ENCODE results near the gene DGKQ. TPM values are rescaled to one million over a fixed set of nuclear protein-coding genes. Genes with fewer than 3 reads are reported as not detected.
"Not testable (repeated sequence)": the region's sequence is repeated elsewhere in the genome, so short reads cannot be mapped to it uniquely, and the experiment has no call there.

The DGKQ gene
- total RNA-seq, 1 donor = 9.9 TPM

- no peak for DNase-seq (ENCODE audit: low read depth)
- TF ChIP-seq CTCF (IDR thresholded peaks at IDR 0.05; ENCODE audit: insufficient read depth, low read length) = no peak
- no peak overlapping the region for H3K4me3 ChIP-seq (ENCODE audit: low read depth, low read length)
These were observed 48.2 kb downstream of the DGKQ start for GRCh38 chr4:925171-925570.

- no peak for TF ChIP-seq CTCF (IDR thresholded peaks at IDR 0.05; ENCODE audit: insufficient read depth, low read length)
- no peak overlapping the region for H3K4me3 ChIP-seq (ENCODE audit: low read depth, low read length)
- DNase-seq (ENCODE audit: low read depth) = peak; percentile 59
These were observed 49.0 kb downstream of the DGKQ start for GRCh38 chr4:924107-925096.

GRCh38 chr4:921830-922331 is 51.5 kb downstream of the DGKQ start:
- TF ChIP-seq CTCF (IDR thresholded peaks at IDR 0.05; ENCODE audit: insufficient read depth, low read length) = no peak
- H3K4me3 ChIP-seq (ENCODE audit: low read depth, low read length) = no peak overlapping the region
- no peak for DNase-seq (ENCODE audit: low read depth)

- not testable (repeated sequence) for H3K4me3 ChIP-seq (ENCODE audit: low read depth, low read length); DNase-seq (ENCODE audit: low read depth)
These were observed 54.2 kb downstream of the DGKQ start for GRCh38 chr4:919004-919680.

- H3K4me3 ChIP-seq (ENCODE audit: low read depth, low read length); DNase-seq (ENCODE audit: low read depth): not testable (repeated sequence)
These were observed 54.8 kb downstream of the DGKQ start for GRCh38 chr4:918591-918990.

- no peak for TF ChIP-seq CTCF (IDR thresholded peaks at IDR 0.05; ENCODE audit: insufficient read depth, low read length)
- no peak overlapping the region for H3K4me3 ChIP-seq (ENCODE audit: low read depth, low read length)
- no peak for DNase-seq (ENCODE audit: low read depth)
These were observed 55.4 kb downstream of the DGKQ start for GRCh38 chr4:917992-918391.

- no peak overlapping the region for H3K4me3 ChIP-seq (ENCODE audit: low read depth, low read length)
- no peak for TF ChIP-seq CTCF (IDR thresholded peaks at IDR 0.05; ENCODE audit: insufficient read depth, low read length)
- no peak for DNase-seq (ENCODE audit: low read depth)
These were observed 55.9 kb downstream of the DGKQ start for GRCh38 chr4:917466-917865.

All from fibroblast of the aortic adventitia (primary cell).